Thymus (tissue), 11 donors: Measurements from ENCODE around the gene CEP135. TPM values are rescaled to one million over a fixed set of nuclear protein-coding genes. Genes with fewer than 3 reads are reported as not detected.
A peak's percentile ranks its signal among the peaks of the same experiment; 100 is the strongest.
"Not testable (repeated sequence)": the region's sequence is repeated elsewhere in the genome, so short reads cannot be mapped to it uniquely, and the experiment has no call there.

Source experiments
- DNase-seq, 9 donors: peaks; one replicate each; pipeline ENCODE4 v3.0.0-alpha.2; 2013; ENCODE audit warnings: low spot score in 9 of 9, low read depth in 6 of 9, missing footprints in 1 of 9
- H3K27ac ChIP-seq, 2 donors: one replicate each; pipeline ENCODE4 v1.5.1; 2013; ENCODE audit warnings: control low read depth in 1 of 2, low read depth in 1 of 2, low read length in 1 of 2, mild to moderate bottlenecking in 1 of 2, moderate library complexity in 1 of 2
- H3K27me3 ChIP-seq, 2 donors: one replicate each; pipeline ENCODE4 v1.5.1; 2013; ENCODE audit warnings: low read length in 1 of 2; ENCODE audit not compliant: control insufficient read depth in 2 of 2, insufficient read depth in 1 of 2
- H3K36me3 ChIP-seq, 2 donors: one replicate each; pipeline ENCODE4 v1.5.1; 2013; ENCODE audit warnings: low read length in 1 of 2, mild to moderate bottlenecking in 1 of 2, moderate library complexity in 1 of 2; ENCODE audit not compliant: control insufficient read depth in 2 of 2, insufficient read depth in 2 of 2
- H3K4me1 ChIP-seq, 2 donors: one replicate each; pipeline ENCODE4 v1.5.1; 2013; ENCODE audit warnings: low read length in 2 of 2; ENCODE audit not compliant: control insufficient read depth in 2 of 2, insufficient read depth in 2 of 2
- H3K4me3 ChIP-seq, 2 donors: one replicate each; pipeline ENCODE4 v1.5.1; 2013; ENCODE audit warnings: low read length in 2 of 2, control low read depth in 1 of 2, mild to moderate bottlenecking in 1 of 2
- H3K9me3 ChIP-seq, 2 donors: one replicate each; pipeline ENCODE4 v1.5.1; 2013; ENCODE audit warnings: low read length in 1 of 2, mild to moderate bottlenecking in 1 of 2; ENCODE audit not compliant: control insufficient read depth in 2 of 2, insufficient read depth in 1 of 2
- WGBS: extraction: QIAGEN DNeasy Blood & Tissue Kit; methylation state at CpG from one replicate; pipeline ENCODE4 v1.1.7; 2013; 5-methylcytosine and 5-hydroxymethylcytosine counted together
- polyA plus RNA-seq: library from polyadenylated mRNA; stranded (reverse); fragments of 200-250 nt; gene quantifications from one replicate; pipeline ENCODE4 v1.2.3, GENCODE V29; 2013
- total RNA-seq: library from RNA; stranded (reverse); fragments of 120-200 nt; gene quantifications from one replicate; pipeline ENCODE4 v1.2.4, GENCODE V29; 2013
- donor health status: healthy.

The CEP135 gene
- total and polyA plus RNA-seq, 2 donors, result 7.8 to 14.3 TPM

DNA sequence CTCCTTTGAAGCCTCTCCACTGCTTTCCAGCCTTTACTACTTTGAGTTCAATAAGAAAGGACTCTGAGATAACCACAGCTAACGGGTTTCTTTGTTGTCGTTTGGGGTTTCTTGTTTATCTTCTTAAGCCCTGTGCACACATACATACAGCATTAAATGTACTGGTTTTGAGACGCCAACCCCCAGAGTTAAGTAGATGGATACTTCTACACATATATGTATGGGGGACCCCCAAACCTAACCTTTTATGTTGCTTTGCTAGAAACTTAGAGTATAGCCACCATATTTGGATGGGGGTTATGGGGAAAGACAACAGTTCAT, 697 bp downstream of the CEP135 start:
- peaks cover 0 to 10% of the 10 kb centered on the region in 2 donors for H3K36me3 ChIP-seq

DNA sequence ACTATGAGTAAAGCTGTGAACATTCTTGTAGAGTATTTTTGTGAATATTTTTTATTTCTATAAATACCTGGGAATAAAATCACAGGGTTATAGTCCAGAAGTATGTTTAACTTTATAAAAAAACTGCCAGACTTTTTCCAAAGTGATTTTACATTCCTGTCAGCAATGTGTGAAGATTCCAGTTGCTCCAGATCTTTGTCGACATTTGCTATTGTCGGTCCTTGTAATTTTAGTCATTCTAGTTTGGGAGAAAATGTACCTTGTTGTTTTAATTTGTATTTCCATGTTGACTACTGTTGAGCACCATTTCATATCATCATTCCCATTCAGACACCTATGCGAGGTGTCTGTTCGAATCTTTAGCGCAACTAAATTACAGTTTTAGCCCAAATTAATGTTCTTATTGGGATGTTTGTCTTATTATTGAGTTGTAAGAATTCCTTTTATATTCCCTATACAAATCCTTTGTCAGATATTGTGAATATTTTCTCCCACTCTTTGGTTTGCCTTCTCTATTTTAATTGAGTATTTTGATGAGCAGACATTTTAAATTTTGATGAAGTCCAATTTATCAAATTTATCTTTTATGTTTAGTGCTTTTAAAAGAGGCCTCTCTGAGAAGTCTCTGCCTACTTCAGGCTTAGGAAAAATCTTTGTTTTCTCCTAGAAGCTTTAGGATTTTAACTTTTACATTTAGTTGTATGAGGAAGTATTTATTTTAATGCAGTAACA, 2.6 kb downstream of the CEP135 start:
- H3K4me3 ChIP-seq, result no peak overlapping the region
- 97% methylated on average over 5 of the region's 5 CpGs for WGBS
- H3K36me3 ChIP-seq, result peaks cover 14 to 23% of the 10 kb centered on the region in 2 donors
- peaks cover 10 to 16% of the 10 kb centered on the region in 2 donors for H3K4me1 ChIP-seq
- no peaks in the 10 kb centered on the region for H3K9me3 ChIP-seq
- no peak for DNase-seq
- no peak overlapping the region for H3K27ac ChIP-seq
- H3K27me3 ChIP-seq, result no peaks in the 10 kb centered on the region

More for the DNA sequence above, 697 bp downstream of the CEP135 start:
- DNase-seq, result peak in 5 of 9 donors; percentile 4 to 73 (median 22)
- H3K27me3 ChIP-seq, result no peaks in the 10 kb centered on the region
- H3K4me1 ChIP-seq, result peaks cover 10 to 16% of the 10 kb centered on the region in 2 donors
- 3% methylated on average over 3 of the region's 3 CpGs for WGBS
- H3K9me3 ChIP-seq, result no peaks in the 10 kb centered on the region
- H3K4me3 ChIP-seq, result peak overlapping the region; percentile 86 to 91
- peak overlapping the region; percentile 88 to 94 for H3K27ac ChIP-seq

DNA sequence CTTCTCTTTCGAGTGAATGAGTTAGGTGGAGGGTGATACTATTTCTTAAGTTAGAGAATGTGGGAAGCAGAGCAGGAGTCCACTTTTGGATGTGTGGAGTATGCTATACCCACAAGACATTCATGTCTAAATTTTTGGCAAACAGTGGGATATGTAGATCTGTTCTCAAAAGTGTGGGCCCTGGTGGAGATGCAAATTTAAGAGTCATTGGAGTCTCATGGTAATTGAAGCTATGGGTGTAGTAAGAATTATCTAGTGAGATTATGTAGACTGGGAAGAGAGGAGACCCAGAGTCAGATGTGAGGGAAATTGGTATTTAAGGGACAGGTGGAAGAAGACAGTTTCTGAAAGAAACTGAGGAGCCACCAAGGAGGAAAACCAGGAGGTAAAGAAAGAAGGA, 7.0 kb downstream of the CEP135 start:
- Histone ChIP-seq H3K36me3 (peaks cover 24 to 59% of the 10 kb centered on the region in 2 donors), H3K9me3 (no peaks in the 10 kb centered on the region), H3K27ac (no peak overlapping the region), H3K4me3 (no peak overlapping the region), H3K27me3 (no peaks in the 10 kb centered on the region), H3K4me1 (no peaks in the 10 kb centered on the region)
- WGBS, result 96% methylated on average over 1 of the region's 1 CpG
- DNase-seq, result no peak

DNA sequence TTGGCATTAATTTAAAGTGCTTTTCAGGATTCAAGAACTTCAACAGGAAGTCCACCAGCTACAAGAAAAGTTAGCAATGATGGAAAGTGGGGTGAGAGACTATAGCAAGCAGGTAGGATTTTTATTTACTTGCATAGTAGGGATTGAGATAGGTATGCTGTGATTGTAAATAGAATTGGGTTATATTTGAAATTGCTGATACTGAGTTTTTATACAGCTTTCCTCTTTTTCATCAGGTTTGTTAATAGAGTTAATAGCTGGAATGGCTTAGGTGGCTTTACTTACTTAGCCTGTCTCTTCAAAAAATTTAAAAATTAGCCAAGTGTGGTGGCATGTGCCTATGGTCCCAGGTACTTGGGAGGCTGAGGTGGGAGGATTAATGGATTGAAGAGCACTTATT, 10.9 kb downstream of the CEP135 start:
- Histone ChIP-seq H3K36me3 (peaks cover 23 to 75% of the 10 kb centered on the region in 2 donors), H3K27ac (no peak overlapping the region), H3K4me3 (no peak overlapping the region), H3K27me3 (no peaks in the 10 kb centered on the region), H3K9me3 (no peaks in the 10 kb centered on the region), H3K4me1 (no peaks in the 10 kb centered on the region)
- DNase-seq, result no peak

DNA sequence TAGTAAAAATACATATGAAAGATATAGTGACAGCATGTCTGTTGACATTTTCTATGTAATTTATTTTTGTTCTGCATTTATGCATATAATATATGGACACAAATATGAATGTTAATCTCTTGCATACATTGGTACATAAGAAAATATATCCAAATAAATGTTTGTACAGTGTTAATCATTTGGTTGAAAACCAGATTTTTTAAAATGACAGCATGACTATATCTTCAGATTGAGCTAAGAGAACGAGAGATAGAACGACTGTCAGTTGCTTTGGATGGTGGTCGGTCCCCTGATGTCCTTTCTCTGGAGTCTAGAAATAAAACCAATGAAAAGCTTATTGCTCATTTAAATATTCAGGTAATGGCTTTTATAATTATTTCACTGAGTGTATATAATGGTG, 15.3 kb downstream of the CEP135 start:
- Histone ChIP-seq H3K4me1 (no peaks in the 10 kb centered on the region), H3K27ac (no peak overlapping the region), H3K9me3 (no peaks in the 10 kb centered on the region), H3K27me3 (no peaks in the 10 kb centered on the region), H3K4me3 (no peak overlapping the region), H3K36me3 (peaks cover 0 to 57% of the 10 kb centered on the region in 2 donors)
- DNase-seq, result no peak
- WGBS, result over 99% methylated on average over 3 of the region's 3 CpGs

DNA sequence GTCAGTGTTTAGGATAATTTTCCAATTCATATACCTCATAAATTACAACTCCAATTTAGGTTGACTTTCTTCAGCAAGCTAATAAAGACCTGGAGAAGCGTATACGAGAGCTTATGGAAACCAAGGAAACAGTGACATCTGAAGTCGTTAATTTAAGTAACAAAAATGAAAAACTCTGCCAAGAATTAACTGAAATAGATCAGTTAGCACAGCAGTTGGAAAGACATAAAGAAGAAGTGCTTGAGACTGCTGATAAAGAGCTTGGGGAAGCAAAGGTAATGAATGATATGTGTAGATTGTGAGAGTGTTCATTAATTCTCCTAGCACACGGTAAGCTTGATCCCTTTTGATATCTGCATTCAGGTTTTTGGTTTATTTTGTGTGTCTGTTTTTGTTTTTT, 16.8 kb downstream of the CEP135 start:
- H3K4me3 ChIP-seq, result no peak overlapping the region
- no peak for DNase-seq
- no peak overlapping the region for H3K27ac ChIP-seq
- no peaks in the 10 kb centered on the region for H3K4me1 ChIP-seq
- 83% methylated on average over 4 of the region's 4 CpGs for WGBS
- no peaks in the 10 kb centered on the region for H3K27me3 ChIP-seq
- peaks cover 0 to 45% of the 10 kb centered on the region in 2 donors for H3K36me3 ChIP-seq
- no peaks in the 10 kb centered on the region for H3K9me3 ChIP-seq

DNA sequence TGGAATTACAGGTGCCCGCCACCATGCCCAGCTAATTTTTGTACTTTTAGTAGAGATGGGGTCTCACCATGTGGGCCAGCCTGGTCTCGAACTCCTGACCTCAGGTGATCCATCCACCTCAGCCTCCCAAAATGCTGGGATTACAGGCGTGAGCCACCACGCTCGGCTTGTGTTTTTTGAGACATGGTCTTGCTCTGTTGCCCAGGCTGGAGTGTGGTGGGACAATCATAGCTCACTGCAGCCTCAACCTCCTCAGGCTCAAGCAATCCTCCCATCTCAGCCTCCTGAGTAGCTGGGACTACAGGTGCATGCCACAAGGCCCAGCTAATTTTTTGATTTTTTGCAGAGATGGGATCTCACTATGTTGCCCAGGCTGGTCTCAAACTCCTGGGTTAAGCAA, 17.6 kb downstream of the CEP135 start:
- WGBS, result 99% methylated on average over 5 of the region's 5 CpGs
- H3K4me1 ChIP-seq, H3K9me3 ChIP-seq, H3K4me3 ChIP-seq, DNase-seq, H3K27me3 ChIP-seq, H3K27ac ChIP-seq: not testable (repeated sequence)
- peaks cover 0 to 41% of the 10 kb centered on the region in 2 donors for H3K36me3 ChIP-seq

DNA sequence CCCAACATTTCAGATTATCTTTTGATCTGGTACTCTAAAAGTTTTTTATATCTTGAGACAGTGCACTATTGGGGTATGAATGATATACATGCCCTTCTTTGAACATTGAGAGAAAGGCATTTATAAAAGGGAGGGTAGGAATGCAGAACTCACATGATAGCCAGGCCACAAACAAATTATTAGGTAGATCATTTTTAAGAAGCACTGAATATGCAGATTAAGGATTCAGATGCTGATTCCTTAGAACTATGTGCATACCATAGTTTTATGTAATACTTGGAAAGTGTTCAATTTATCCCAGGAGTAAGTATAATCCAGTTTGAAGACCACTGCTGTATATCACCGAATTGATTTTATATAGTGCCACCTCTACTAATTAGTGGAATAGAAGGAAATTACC, 18.6 kb downstream of the CEP135 start:
- peaks cover 5 to 40% of the 10 kb centered on the region in 2 donors for H3K36me3 ChIP-seq
- no peaks in the 10 kb centered on the region for H3K27me3 ChIP-seq
- no peak overlapping the region for H3K4me3 ChIP-seq
- WGBS, result 100% methylated on average over 1 of the region's 1 CpG
- no peaks in the 10 kb centered on the region for H3K4me1 ChIP-seq
- H3K9me3 ChIP-seq, result no peaks in the 10 kb centered on the region
- no peak overlapping the region for H3K27ac ChIP-seq
- DNase-seq, result no peak

DNA sequence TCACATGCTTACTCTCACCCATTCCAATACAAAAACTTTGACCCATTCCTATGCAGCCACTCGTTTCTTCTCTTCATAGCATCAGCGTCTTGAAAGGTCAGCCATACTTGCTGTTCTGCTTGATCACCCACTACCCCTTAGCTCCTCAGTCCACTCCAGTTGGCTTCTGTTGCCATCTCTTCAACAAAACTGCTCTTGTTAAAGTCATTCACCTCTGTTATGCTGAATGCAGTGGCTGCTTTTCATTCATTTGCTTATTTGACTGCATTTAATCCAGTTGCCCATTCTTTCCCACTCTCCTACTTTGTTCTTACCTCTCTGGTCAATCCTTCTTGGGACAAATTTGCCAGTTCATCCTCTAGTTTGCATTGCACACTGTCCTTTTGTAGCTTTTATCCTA, 24.9 kb downstream of the CEP135 start:
- no peak overlapping the region for H3K27ac ChIP-seq
- H3K36me3 ChIP-seq, result peaks cover 12 to 42% of the 10 kb centered on the region in 2 donors
- no peaks in the 10 kb centered on the region for H3K27me3 ChIP-seq
- DNase-seq, result no peak
- 97% methylated on average over 2 of the region's 2 CpGs for WGBS
- H3K4me3 ChIP-seq, result no peak overlapping the region
- H3K9me3 ChIP-seq, result no peaks in the 10 kb centered on the region
- H3K4me1 ChIP-seq, result no peaks in the 10 kb centered on the region
